CD14-positive monocyte (primary cell): ENCODE results near the gene DOCK3. TPM values are rescaled to one million over a fixed set of nuclear protein-coding genes. Genes with fewer than 3 reads are reported as not detected.

Experiments
- DNase-seq, 3 donors: peaks; one replicate each; pipeline ENCODE4 v3.0.0-alpha.2; 2011 to 2022
- H2AFZ ChIP-seq: 2 replicates; pipeline ENCODE4 v1.6.0; 2012; ENCODE audit warnings: mild to moderate bottlenecking, low read depth, low read length, inconsistent platforms; ENCODE audit not compliant: insufficient read depth, poor library complexity, severe bottlenecking
- H3K27ac ChIP-seq, 2 donors: 1 replicate in 1 of 2; 2 replicates in 1 of 2; pipeline ENCODE4 v1.5.1; 2012 to 2013; ENCODE audit warnings: low read length in 2 of 2, control low read depth in 1 of 2, inconsistent platforms in 1 of 2, low read depth in 1 of 2, mild to moderate bottlenecking in 1 of 2
- H3K27me3 ChIP-seq, 2 donors: one replicate each; pipeline versions ENCODE4 v1.6.0 to v1.6.1; 2011 to 2013; ENCODE audit warnings: low read length in 2 of 2; ENCODE audit not compliant: control insufficient read depth in 2 of 2, insufficient read depth in 2 of 2
- H3K36me3 ChIP-seq, 2 donors: replicated peaks in 1 of 2; 1 replicate in 1 of 2; 2 replicates in 1 of 2; pipeline versions ENCODE4 v1.5.1 to v1.6.1; 2012 to 2013; ENCODE audit warnings: low read length in 2 of 2, control low read depth in 1 of 2, inconsistent platforms in 1 of 2, mild to moderate bottlenecking in 1 of 2; ENCODE audit not compliant: insufficient read depth in 2 of 2, control insufficient read depth in 1 of 2
- H3K4me1 ChIP-seq, 2 donors: 1 replicate in 1 of 2; 2 replicates in 1 of 2; pipeline versions ENCODE4 v1.5.1 to v1.6.1; 2012 to 2013; ENCODE audit warnings: low read length in 2 of 2, control low read depth in 1 of 2, inconsistent platforms in 1 of 2, mild to moderate bottlenecking in 1 of 2, moderate library complexity in 1 of 2; ENCODE audit not compliant: insufficient read depth in 2 of 2, control insufficient read depth in 1 of 2
- H3K4me2 ChIP-seq: replicated peaks from 2 replicates; pipeline ENCODE3; 2012; ENCODE audit warnings: low read length, moderate library complexity, mild to moderate bottlenecking; ENCODE audit not compliant: poor library complexity, severe bottlenecking; ENCODE audit errors: extremely low read depth
- H3K4me3 ChIP-seq, 3 experiments: fragments of 200-600 bp in 1 of 3; sonication (generic) in 1 of 3; replicated peaks in 1 of 3; 1 replicate in 2 of 3; 2 replicates in 1 of 3; pipeline ENCODE4 v1.5.1; 2011 to 2013; ENCODE audit warnings: low read length in 3 of 3, mild to moderate bottlenecking in 3 of 3, control low read depth in 2 of 3, low read depth in 2 of 3, inconsistent platforms in 1 of 3, moderate library complexity in 1 of 3
- H3K79me2 ChIP-seq: 2 replicates; pipeline ENCODE4 v1.6.0; 2012; ENCODE audit warnings: mild to moderate bottlenecking, control low read depth, inconsistent platforms, low read length, moderate library complexity; ENCODE audit not compliant: insufficient read depth
- H3K9ac ChIP-seq: 2 replicates; pipeline ENCODE4 v1.6.0; 2017; ENCODE audit warnings: low read length, mild to moderate bottlenecking; ENCODE audit not compliant: insufficient read depth, poor library complexity, severe bottlenecking
- H3K9me3 ChIP-seq, 2 donors: replicated peaks in 1 of 2; 1 replicate in 1 of 2; 2 replicates in 1 of 2; pipeline versions ENCODE4 v1.5.1 to v1.6.1; 2012 to 2013; ENCODE audit warnings: low read length in 2 of 2, control low read depth in 1 of 2; ENCODE audit not compliant: control insufficient read depth in 1 of 2, insufficient read depth in 1 of 2
- H4K20me1 ChIP-seq: 2 replicates; pipeline ENCODE4 v1.6.0; 2012; ENCODE audit warnings: mild to moderate bottlenecking, low read length, control low read depth, moderate library complexity; ENCODE audit not compliant: insufficient read depth
- H3K27ac Mint-ChIP-seq, 7 donors: one replicate each; pipeline ENCODE4 v1.8.0; 2020; ENCODE audit warnings: mild to moderate bottlenecking in 7 of 7, mixed read lengths in 7 of 7, moderate library complexity in 6 of 7, inconsistent platforms in 2 of 7
- H3K27me3 Mint-ChIP-seq, 3 donors: one replicate each; pipeline ENCODE4 v1.8.0; 2021 to 2022; ENCODE audit warnings: low read depth in 3 of 3, mild to moderate bottlenecking in 3 of 3, mixed read lengths in 3 of 3, moderate library complexity in 3 of 3, inconsistent platforms in 1 of 3
- H3K36me3 Mint-ChIP-seq, 2 donors: one replicate each; pipeline ENCODE4 v1.8.0; 2020; ENCODE audit warnings: mixed read lengths in 2 of 2, inconsistent platforms in 1 of 2, mild to moderate bottlenecking in 1 of 2
- H3K4me1 Mint-ChIP-seq: one replicate; pipeline ENCODE4 v1.8.0; 2020; ENCODE audit warnings: mild to moderate bottlenecking, mixed read lengths
- H3K4me3 Mint-ChIP-seq, 2 donors: one replicate each; pipeline ENCODE4 v1.8.0; 2020; ENCODE audit warnings: mild to moderate bottlenecking in 2 of 2, mixed read lengths in 2 of 2, moderate library complexity in 1 of 2
- H3K9me3 Mint-ChIP-seq, 7 donors: one replicate each; pipeline ENCODE4 v1.8.0; 2020 to 2022; ENCODE audit warnings: mixed read lengths in 7 of 7, mild to moderate bottlenecking in 6 of 7, moderate library complexity in 6 of 7, inconsistent platforms in 2 of 7
- CTCF ChIP-seq: fragments of 200-600 bp; IDR thresholded peaks from one replicate; pipeline ENCODE4 v1.8.0; 2022; ENCODE audit warnings: antibody characterized with exemption, mild to moderate bottlenecking
- WGBS: methylation state at CpG from one replicate; pipeline ENCODE4 v1.1.5; 2013; ENCODE audit warnings: missing lambda C conversion rate; ENCODE audit not compliant: insufficient coverage; 5-methylcytosine and 5-hydroxymethylcytosine counted together
- intact Hi-C, 2 donors: fragments of 100-400 bp; cut with micrococcal nuclease; formaldehyde crosslinking; loops; one replicate each; pipeline versions ENCODE4 v1.15.0 to v1.15.1; 2023
- polyA plus RNA-seq, 3 donors: library from polyadenylated mRNA; depleted of rRNA in 1 of 3; unstranded in 2 of 3; stranded (reverse) in 1 of 3; fragments of 300-500 nt in 2 of 3; fragments of >200 nt in 1 of 3; fragmentation: Illumina TruSeq in 2 of 3; gene quantifications; 1 replicate in 2 of 3; 2 replicates in 1 of 3; pipeline ENCODE4 v1.2.3, GENCODE V29; 2012 to 2021

DOCK3 gene
- polyA plus RNA-seq, 3 donors = 0.03 TPM; not detected in 1

GRCh38 chr3:50961386-50961785, 286.7 kb downstream of the DOCK3 start:
- H2AFZ ChIP-seq = no peak overlapping the region
- no peaks in the 10 kb centered on the region for H3K4me1 ChIP-seq
- no CpG with 5 or more reads among the region's 1 CpG for WGBS
- intact Hi-C loops = no loop called here
- Mint-ChIP-seq H3K4me3 (no peak overlapping the region), H3K27ac (no peak overlapping the region), H3K9me3 (no peaks in the 10 kb centered on the region), H3K27me3 (peaks cover 0 to 8% (median 0%) of the 10 kb centered on the region in 3 donors), H3K4me1 (no peaks in the 10 kb centered on the region), H3K36me3 (no peaks in the 10 kb centered on the region)
- H4K20me1 ChIP-seq = no peaks in the 10 kb centered on the region
- DNase-seq = no peak
- no peaks in the 10 kb centered on the region for H3K9me3 ChIP-seq
- H3K36me3 ChIP-seq = no peaks in the 10 kb centered on the region
- no peak overlapping the region for H3K9ac ChIP-seq
- no peak overlapping the region for H3K4me3 ChIP-seq
- no peaks in the 10 kb centered on the region for H3K79me2 ChIP-seq
- no peak for TF ChIP-seq CTCF
- no peak overlapping the region for H3K27ac ChIP-seq
- no peaks in the 10 kb centered on the region for H3K27me3 ChIP-seq
- H3K4me2 ChIP-seq = no peak overlapping the region

- peaks cover 0 to 2% of the 10 kb centered on the region in 2 donors for H3K9me3 ChIP-seq
- peaks cover 2% of the 10 kb centered on the region for H3K4me1 Mint-ChIP-seq
These were observed 296.8 kb downstream of the DOCK3 start for GRCh38 chr3:50971487-50971924.

More at GRCh38 chr3:50971487-50971924, 296.8 kb downstream of the DOCK3 start:
- Histone ChIP-seq H3K36me3 (no peaks in the 10 kb centered on the region), H3K4me2 (no peak overlapping the region), H3K79me2 (no peaks in the 10 kb centered on the region), H3K4me1 (no peaks in the 10 kb centered on the region), H3K27ac (no peak overlapping the region), H4K20me1 (no peaks in the 10 kb centered on the region), H3K9ac (no peak overlapping the region), H3K27me3 (no peaks in the 10 kb centered on the region), H3K4me3 (no peak overlapping the region), H2AFZ (no peak overlapping the region)
- H3K27ac Mint-ChIP-seq = peak overlapping the region in 1 of 7 donors; percentile 57
- H3K27me3 Mint-ChIP-seq = peaks cover 0 to 1% (median 0%) of the 10 kb centered on the region in 3 donors
- 0% methylated on average over 3 of the region's 3 CpGs for WGBS
- intact Hi-C loops = loop anchor here in 1 of 2 donors (10.0 kb wide), 1 partner anchor 403 kb away; no protein-coding TSS in a partner anchor
- no peak overlapping the region for H3K4me3 Mint-ChIP-seq
- no peaks in the 10 kb centered on the region for H3K36me3 Mint-ChIP-seq
- peak; percentile 93 for TF ChIP-seq CTCF
- H3K9me3 Mint-ChIP-seq = peaks cover 0 to 5% (median 4%) of the 10 kb centered on the region in 7 donors
- DNase-seq = peak; percentile 18 to 48 (median 48)
